SU-DHL-6 (cell line): ENCODE measurements around the gene CCDC136.

ENCODE experiments used
- H2AFZ ChIP-seq: fragments of 200-600 bp; sonication (generic); 2 replicates; pipeline ENCODE4 v1.6.1; 2014; ENCODE audit warnings: low read depth, mild to moderate bottlenecking, moderate library complexity, mixed read lengths, antibody characterized with exemption, low read length; ENCODE audit not compliant: severe bottlenecking
- H3F3A ChIP-seq: fragments of 200-600 bp; shearing (Covaris generic); 2 replicates; pipeline ENCODE4 v1.6.0; 2016; ENCODE audit warnings: antibody characterized with exemption, mild to moderate bottlenecking; ENCODE audit not compliant: insufficient read depth
- H3K27ac ChIP-seq: fragments of 200-600 bp; sonication (generic); 2 replicates; pipeline ENCODE4 v1.5.1; 2016; ENCODE audit warnings: low read depth, mild to moderate bottlenecking, low read length, moderate library complexity, mixed read lengths
- H3K27me3 ChIP-seq: fragments of 200-600 bp; sonication (generic), shearing (Covaris generic); 2 replicates; pipeline ENCODE4 v1.6.0; 2014; ENCODE audit warnings: mild to moderate bottlenecking, low read length
- H3K36me3 ChIP-seq: fragments of 200-600 bp; sonication (generic); 2 replicates; pipeline ENCODE4 v1.6.1; 2014; ENCODE audit warnings: mild to moderate bottlenecking, low read length, mixed read lengths
- H3K4me2 ChIP-seq: fragments of 300-600, 200-600 bp; shearing (Covaris generic), sonication (generic); 2 replicates; pipeline ENCODE4 v1.6.0; 2014; ENCODE audit warnings: low read length, low read depth, mild to moderate bottlenecking; ENCODE audit not compliant: poor library complexity, severe bottlenecking
- H3K4me3 ChIP-seq: fragments of 200-600 bp; sonication (generic); 2 replicates; pipeline ENCODE4 v1.5.1; 2014; ENCODE audit warnings: antibody characterized with exemption, low read length, mild to moderate bottlenecking, mixed read lengths; ENCODE audit not compliant: insufficient read depth, poor library complexity, severe bottlenecking
- H3K79me2 ChIP-seq: fragments of 200-600 bp; sonication (generic); 2 replicates; pipeline ENCODE4 v1.6.1; 2014; ENCODE audit warnings: mild to moderate bottlenecking, low read length, moderate library complexity; ENCODE audit not compliant: insufficient read depth
- H3K9ac ChIP-seq: fragments of 200-600 bp; sonication (generic); 2 replicates; pipeline ENCODE4 v1.7.0; 2014; ENCODE audit warnings: mild to moderate bottlenecking, low read length
- H3K9me2 ChIP-seq: fragments of 200-600 bp; sonication (generic); replicated peaks from 2 replicates; pipeline ENCODE4 v1.6.1; 2014; ENCODE audit warnings: low read length; ENCODE audit not compliant: insufficient read depth
- H3K9me3 ChIP-seq: fragments of 200-600 bp; sonication (generic); 2 replicates; pipeline ENCODE4 v1.6.1; 2014; ENCODE audit warnings: low read length, mixed read lengths; ENCODE audit not compliant: insufficient read depth
- H4K20me1 ChIP-seq: fragments of 200-600 bp; sonication (generic); 2 replicates; pipeline ENCODE4 v1.6.1; 2014; ENCODE audit warnings: low read depth, mild to moderate bottlenecking, antibody characterized with exemption, low read length, moderate library complexity, mixed read lengths
- CTCF ChIP-seq: fragments of 200-600 bp; sonication (generic); IDR thresholded peaks from one replicate; pipeline ENCODE4 v1.5.1; 2017; ENCODE audit warnings: antibody characterized with exemption, mild to moderate bottlenecking, low read length, moderate library complexity; ENCODE audit not compliant: insufficient read depth, poor library complexity, severe bottlenecking
- EZH2phosphoT487 ChIP-seq: fragments of 200-600 bp; sonication (generic), shearing (Covaris generic); conservative IDR thresholded peaks from 2 replicates; pipeline ENCODE4 v1.6.1; 2018; ENCODE audit warnings: mild to moderate bottlenecking, antibody characterized with exemption, low read length, moderate library complexity, mixed read lengths

Gene CCDC136

GRCh38 chr7:128832880-128833147, 41.0 kb downstream of the CCDC136 start:
- no peak overlapping the region for H3K4me2 ChIP-seq
- H4K20me1 ChIP-seq = no peaks in the 10 kb centered on the region
- TF ChIP-seq EZH2phosphoT487 (no peak), CTCF (no peak)
- no peak overlapping the region for H3K9ac ChIP-seq
- H3K79me2 ChIP-seq = no peaks in the 10 kb centered on the region
- H3K27ac ChIP-seq = no peak overlapping the region
- no peak overlapping the region for H2AFZ ChIP-seq
- no peaks in the 10 kb centered on the region for H3K27me3 ChIP-seq
- H3K36me3 ChIP-seq = no peaks in the 10 kb centered on the region
- H3K9me2 ChIP-seq = no peaks in the 10 kb centered on the region
- no peak overlapping the region for H3K4me3 ChIP-seq
- no peaks in the 10 kb centered on the region for H3F3A ChIP-seq
- no peaks in the 10 kb centered on the region for H3K9me3 ChIP-seq

GRCh38 chr7:128833148-128833945, 41.6 kb downstream of the CCDC136 start:
- H3K9me3 ChIP-seq = no peaks in the 10 kb centered on the region
- no peak overlapping the region for H3K4me3 ChIP-seq
- TF ChIP-seq EZH2phosphoT487 = no peak
- TF ChIP-seq CTCF = no peak
- H3K4me2 ChIP-seq = no peak overlapping the region
- H3K27ac ChIP-seq = no peak overlapping the region
- no peak overlapping the region for H3K9ac ChIP-seq
- H3K27me3 ChIP-seq = no peaks in the 10 kb centered on the region
- no peaks in the 10 kb centered on the region for H3K36me3 ChIP-seq
- no peaks in the 10 kb centered on the region for H3F3A ChIP-seq
- no peak overlapping the region for H2AFZ ChIP-seq
- no peaks in the 10 kb centered on the region for H4K20me1 ChIP-seq
- H3K9me2 ChIP-seq = no peaks in the 10 kb centered on the region
- no peaks in the 10 kb centered on the region for H3K79me2 ChIP-seq

GRCh38 chr7:128833946-128834325, 42.2 kb downstream of the CCDC136 start:
- TF ChIP-seq EZH2phosphoT487 = no peak
- TF ChIP-seq CTCF = no peak
- no peak overlapping the region for H3K9ac ChIP-seq
- no peaks in the 10 kb centered on the region for H3K9me2 ChIP-seq
- H3K4me2 ChIP-seq = no peak overlapping the region
- no peaks in the 10 kb centered on the region for H4K20me1 ChIP-seq
- no peak overlapping the region for H3K27ac ChIP-seq
- no peaks in the 10 kb centered on the region for H3K36me3 ChIP-seq
- H3K9me3 ChIP-seq = no peaks in the 10 kb centered on the region
- H3K79me2 ChIP-seq = no peaks in the 10 kb centered on the region
- no peak overlapping the region for H2AFZ ChIP-seq
- no peak overlapping the region for H3K4me3 ChIP-seq
- no peaks in the 10 kb centered on the region for H3F3A ChIP-seq
- no peaks in the 10 kb centered on the region for H3K27me3 ChIP-seq
